ENCODE data around the gene OR2C3.

GRCh38 chr1:247494767-247495166 is 41.5 kb downstream of the OR2C3 start:
- no peak for TF ChIP-seq CTCF (conservative IDR thresholded peaks at IDR 0.05)
- TF ChIP-seq EZH2 (IDR thresholded peaks at IDR 0.05; ENCODE audit: low read depth) = no peak
